ENCODE results near the gene GABRG3.

DNA sequence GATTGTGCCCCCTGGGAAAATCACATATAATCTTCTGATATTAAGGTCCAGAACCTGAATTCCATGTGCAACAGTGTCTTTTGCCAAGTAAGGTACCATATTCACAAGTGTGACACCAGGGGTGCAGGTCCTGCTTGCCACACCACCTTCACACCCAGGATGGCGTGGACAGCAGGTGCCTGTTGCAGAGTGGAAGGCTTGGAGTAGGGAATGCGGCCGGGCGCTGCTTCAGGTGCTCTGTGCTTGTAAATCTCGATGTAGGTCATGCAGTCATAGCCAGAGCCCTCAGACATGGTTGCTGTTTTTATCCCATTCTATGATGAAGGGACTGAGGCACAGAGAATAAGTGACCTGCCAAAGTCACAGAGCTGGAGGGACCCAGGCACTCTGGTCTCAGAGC is 34.5 kb upstream of the GABRG3 start:
- TF ChIP-seq, protein P1, sequence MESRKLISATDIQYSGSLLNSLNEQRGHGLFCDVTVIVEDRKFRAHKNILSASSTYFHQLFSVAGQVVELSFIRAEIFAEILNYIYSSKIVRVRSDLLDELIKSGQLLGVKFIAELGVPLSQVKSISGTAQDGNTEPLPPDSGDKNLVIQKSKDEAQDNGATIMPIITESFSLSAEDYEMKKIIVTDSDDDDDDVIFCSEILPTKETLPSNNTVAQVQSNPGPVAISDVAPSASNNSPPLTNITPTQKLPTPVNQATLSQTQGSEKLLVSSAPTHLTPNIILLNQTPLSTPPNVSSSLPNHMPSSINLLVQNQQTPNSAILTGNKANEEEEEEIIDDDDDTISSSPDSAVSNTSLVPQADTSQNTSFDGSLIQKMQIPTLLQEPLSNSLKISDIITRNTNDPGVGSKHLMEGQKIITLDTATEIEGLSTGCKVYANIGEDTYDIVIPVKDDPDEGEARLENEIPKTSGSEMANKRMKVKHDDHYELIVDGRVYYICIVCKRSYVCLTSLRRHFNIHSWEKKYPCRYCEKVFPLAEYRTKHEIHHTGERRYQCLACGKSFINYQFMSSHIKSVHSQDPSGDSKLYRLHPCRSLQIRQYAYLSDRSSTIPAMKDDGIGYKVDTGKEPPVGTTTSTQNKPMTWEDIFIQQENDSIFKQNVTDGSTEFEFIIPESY (CRISPR knock-in tag; IDR thresholded peaks at IDR 0.05), result no peak
- TF ChIP-seq BHLHE40 (IDR thresholded peaks at IDR 0.05; ENCODE audit: low read length) (no peak), ZFX (CRISPR knock-in tag; IDR thresholded peaks at IDR 0.05) (no peak), HDGF (IDR thresholded peaks at IDR 0.05) (no peak)
- TF ChIP-seq, protein P2, sequence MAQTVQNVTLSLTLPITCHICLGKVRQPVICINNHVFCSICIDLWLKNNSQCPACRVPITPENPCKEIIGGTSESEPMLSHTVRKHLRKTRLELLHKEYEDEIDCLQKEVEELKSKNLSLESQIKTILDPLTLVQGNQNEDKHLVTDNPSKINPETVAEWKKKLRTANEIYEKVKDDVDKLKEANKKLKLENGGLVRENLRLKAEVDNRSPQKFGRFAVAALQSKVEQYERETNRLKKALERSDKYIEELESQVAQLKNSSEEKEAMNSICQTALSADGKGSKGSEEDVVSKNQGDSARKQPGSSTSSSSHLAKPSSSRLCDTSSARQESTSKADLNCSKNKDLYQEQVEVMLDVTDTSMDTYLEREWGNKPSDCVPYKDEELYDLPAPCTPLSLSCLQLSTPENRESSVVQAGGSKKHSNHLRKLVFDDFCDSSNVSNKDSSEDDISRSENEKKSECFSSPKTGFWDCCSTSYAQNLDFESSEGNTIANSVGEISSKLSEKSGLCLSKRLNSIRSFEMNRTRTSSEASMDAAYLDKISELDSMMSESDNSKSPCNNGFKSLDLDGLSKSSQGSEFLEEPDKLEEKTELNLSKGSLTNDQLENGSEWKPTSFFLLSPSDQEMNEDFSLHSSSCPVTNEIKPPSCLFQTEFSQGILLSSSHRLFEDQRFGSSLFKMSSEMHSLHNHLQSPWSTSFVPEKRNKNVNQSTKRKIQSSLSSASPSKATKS (CRISPR knock-in tag; IDR thresholded peaks at IDR 0.05), result no peak
- TF ChIP-seq, protein P3, sequence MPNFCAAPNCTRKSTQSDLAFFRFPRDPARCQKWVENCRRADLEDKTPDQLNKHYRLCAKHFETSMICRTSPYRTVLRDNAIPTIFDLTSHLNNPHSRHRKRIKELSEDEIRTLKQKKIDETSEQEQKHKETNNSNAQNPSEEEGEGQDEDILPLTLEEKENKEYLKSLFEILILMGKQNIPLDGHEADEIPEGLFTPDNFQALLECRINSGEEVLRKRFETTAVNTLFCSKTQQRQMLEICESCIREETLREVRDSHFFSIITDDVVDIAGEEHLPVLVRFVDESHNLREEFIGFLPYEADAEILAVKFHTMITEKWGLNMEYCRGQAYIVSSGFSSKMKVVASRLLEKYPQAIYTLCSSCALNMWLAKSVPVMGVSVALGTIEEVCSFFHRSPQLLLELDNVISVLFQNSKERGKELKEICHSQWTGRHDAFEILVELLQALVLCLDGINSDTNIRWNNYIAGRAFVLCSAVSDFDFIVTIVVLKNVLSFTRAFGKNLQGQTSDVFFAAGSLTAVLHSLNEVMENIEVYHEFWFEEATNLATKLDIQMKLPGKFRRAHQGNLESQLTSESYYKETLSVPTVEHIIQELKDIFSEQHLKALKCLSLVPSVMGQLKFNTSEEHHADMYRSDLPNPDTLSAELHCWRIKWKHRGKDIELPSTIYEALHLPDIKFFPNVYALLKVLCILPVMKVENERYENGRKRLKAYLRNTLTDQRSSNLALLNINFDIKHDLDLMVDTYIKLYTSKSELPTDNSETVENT (CRISPR knock-in tag; IDR thresholded peaks at IDR 0.05), result no peak

All from K562 (cell line).